SU-DHL-6 (cell line): ENCODE measurements around the gene PTPRN2.

ENCODE experiments used
- H2AFZ ChIP-seq: fragments of 200-600 bp; sonication (generic); 2 replicates; pipeline ENCODE4 v1.6.1; 2014; ENCODE audit warnings: low read depth, mild to moderate bottlenecking, moderate library complexity, mixed read lengths, antibody characterized with exemption, low read length; ENCODE audit not compliant: severe bottlenecking
- H3F3A ChIP-seq: fragments of 200-600 bp; shearing (Covaris generic); 2 replicates; pipeline ENCODE4 v1.6.0; 2016; ENCODE audit warnings: antibody characterized with exemption, mild to moderate bottlenecking; ENCODE audit not compliant: insufficient read depth
- H3K27ac ChIP-seq: fragments of 200-600 bp; sonication (generic); 2 replicates; pipeline ENCODE4 v1.5.1; 2016; ENCODE audit warnings: low read depth, mild to moderate bottlenecking, low read length, moderate library complexity, mixed read lengths
- H3K27me3 ChIP-seq: fragments of 200-600 bp; sonication (generic), shearing (Covaris generic); 2 replicates; pipeline ENCODE4 v1.6.0; 2014; ENCODE audit warnings: mild to moderate bottlenecking, low read length
- H3K36me3 ChIP-seq: fragments of 200-600 bp; sonication (generic); 2 replicates; pipeline ENCODE4 v1.6.1; 2014; ENCODE audit warnings: mild to moderate bottlenecking, low read length, mixed read lengths
- H3K4me2 ChIP-seq: fragments of 300-600, 200-600 bp; shearing (Covaris generic), sonication (generic); 2 replicates; pipeline ENCODE4 v1.6.0; 2014; ENCODE audit warnings: low read length, low read depth, mild to moderate bottlenecking; ENCODE audit not compliant: poor library complexity, severe bottlenecking
- H3K4me3 ChIP-seq: fragments of 200-600 bp; sonication (generic); 2 replicates; pipeline ENCODE4 v1.5.1; 2014; ENCODE audit warnings: antibody characterized with exemption, low read length, mild to moderate bottlenecking, mixed read lengths; ENCODE audit not compliant: insufficient read depth, poor library complexity, severe bottlenecking
- H3K79me2 ChIP-seq: fragments of 200-600 bp; sonication (generic); 2 replicates; pipeline ENCODE4 v1.6.1; 2014; ENCODE audit warnings: mild to moderate bottlenecking, low read length, moderate library complexity; ENCODE audit not compliant: insufficient read depth
- H3K9ac ChIP-seq: fragments of 200-600 bp; sonication (generic); 2 replicates; pipeline ENCODE4 v1.7.0; 2014; ENCODE audit warnings: mild to moderate bottlenecking, low read length
- H3K9me2 ChIP-seq: fragments of 200-600 bp; sonication (generic); replicated peaks from 2 replicates; pipeline ENCODE4 v1.6.1; 2014; ENCODE audit warnings: low read length; ENCODE audit not compliant: insufficient read depth
- H3K9me3 ChIP-seq: fragments of 200-600 bp; sonication (generic); 2 replicates; pipeline ENCODE4 v1.6.1; 2014; ENCODE audit warnings: low read length, mixed read lengths; ENCODE audit not compliant: insufficient read depth
- H4K20me1 ChIP-seq: fragments of 200-600 bp; sonication (generic); 2 replicates; pipeline ENCODE4 v1.6.1; 2014; ENCODE audit warnings: low read depth, mild to moderate bottlenecking, antibody characterized with exemption, low read length, moderate library complexity, mixed read lengths
- CTCF ChIP-seq: fragments of 200-600 bp; sonication (generic); IDR thresholded peaks from one replicate; pipeline ENCODE4 v1.5.1; 2017; ENCODE audit warnings: antibody characterized with exemption, mild to moderate bottlenecking, low read length, moderate library complexity; ENCODE audit not compliant: insufficient read depth, poor library complexity, severe bottlenecking
- EZH2phosphoT487 ChIP-seq: fragments of 200-600 bp; sonication (generic), shearing (Covaris generic); conservative IDR thresholded peaks from 2 replicates; pipeline ENCODE4 v1.6.1; 2018; ENCODE audit warnings: mild to moderate bottlenecking, antibody characterized with exemption, low read length, moderate library complexity, mixed read lengths

PTPRN2 gene

DNA sequence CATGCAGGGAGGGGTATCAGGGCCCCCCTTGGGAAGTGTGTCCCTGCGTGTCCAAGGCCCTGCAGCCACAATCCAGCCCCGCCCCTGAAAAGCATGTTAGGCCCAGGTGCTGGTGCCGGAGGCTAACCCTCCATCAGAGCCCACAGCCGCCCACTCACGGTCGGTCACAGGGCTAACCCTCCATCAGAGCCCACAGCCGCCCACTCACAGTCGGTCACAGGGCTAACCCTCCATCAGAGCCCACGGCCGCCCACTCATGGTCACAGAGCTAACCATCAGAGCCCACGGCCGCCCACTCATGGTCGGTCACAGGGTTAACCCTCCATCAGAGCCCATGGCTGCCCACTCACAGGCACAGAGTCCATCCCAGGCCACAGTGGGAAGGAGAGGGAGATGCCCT is 824.8 kb downstream of the PTPRN2 start:
- no peaks in the 10 kb centered on the region for H3K9me3 ChIP-seq
- H3K4me3 ChIP-seq = no peak overlapping the region
- no peaks in the 10 kb centered on the region for H3K79me2 ChIP-seq
- H3K9ac ChIP-seq = no peak overlapping the region
- H3K36me3 ChIP-seq = no peaks in the 10 kb centered on the region
- no peak overlapping the region for H3K4me2 ChIP-seq
- H2AFZ ChIP-seq = no peak overlapping the region
- H3F3A ChIP-seq = no peaks in the 10 kb centered on the region
- H4K20me1 ChIP-seq = no peaks in the 10 kb centered on the region
- TF ChIP-seq EZH2phosphoT487 = no peak
- TF ChIP-seq CTCF = no peak
- no peaks in the 10 kb centered on the region for H3K27me3 ChIP-seq
- no peak overlapping the region for H3K27ac ChIP-seq
- H3K9me2 ChIP-seq = no peaks in the 10 kb centered on the region

GRCh38 chr7:157760004-157760730 is 827.5 kb downstream of the PTPRN2 start:
- H3K27ac ChIP-seq = no peak overlapping the region
- no peaks in the 10 kb centered on the region for H3K79me2 ChIP-seq
- H3K36me3 ChIP-seq = no peaks in the 10 kb centered on the region
- no peak overlapping the region for H3K4me3 ChIP-seq
- no peaks in the 10 kb centered on the region for H3K9me3 ChIP-seq
- H2AFZ ChIP-seq = no peak overlapping the region
- no peaks in the 10 kb centered on the region for H3F3A ChIP-seq
- no peaks in the 10 kb centered on the region for H4K20me1 ChIP-seq
- H3K27me3 ChIP-seq = no peaks in the 10 kb centered on the region
- no peak overlapping the region for H3K4me2 ChIP-seq
- no peaks in the 10 kb centered on the region for H3K9me2 ChIP-seq
- no peak overlapping the region for H3K9ac ChIP-seq
- TF ChIP-seq EZH2phosphoT487 = no peak
- TF ChIP-seq CTCF = no peak

DNA sequence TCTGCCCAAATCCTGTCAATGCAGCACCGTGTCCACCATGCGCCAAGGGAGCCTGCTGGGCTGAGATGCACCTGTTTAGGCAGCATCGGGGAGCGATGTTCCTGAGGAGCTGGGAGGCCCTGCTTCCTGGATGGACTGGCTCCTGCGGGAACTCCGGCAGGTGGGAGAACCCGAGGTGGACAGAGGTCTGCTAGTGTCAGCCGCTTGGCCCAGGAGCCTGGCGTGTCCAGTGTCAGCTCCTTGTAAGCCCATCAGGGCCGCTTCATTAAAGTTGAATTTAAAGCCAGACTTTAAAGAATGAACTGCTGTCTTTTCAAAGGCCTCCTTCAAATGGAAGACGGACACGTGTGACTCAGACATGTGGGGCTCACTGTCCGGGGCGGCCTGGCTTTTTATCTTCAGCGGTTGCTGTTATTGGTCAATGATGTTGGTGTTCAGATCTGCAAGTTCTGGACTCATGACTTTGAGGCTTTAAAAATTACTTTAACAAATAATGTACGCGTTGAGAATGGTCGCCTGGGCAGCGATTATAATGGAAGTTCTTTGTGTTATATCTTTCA is 828.3 kb downstream of the PTPRN2 start:
- no peak overlapping the region for H3K4me3 ChIP-seq
- H4K20me1 ChIP-seq = no peaks in the 10 kb centered on the region
- no peaks in the 10 kb centered on the region for H3K36me3 ChIP-seq
- no peak overlapping the region for H3K4me2 ChIP-seq
- no peaks in the 10 kb centered on the region for H3K9me3 ChIP-seq
- H3K27ac ChIP-seq = no peak overlapping the region
- no peak overlapping the region for H2AFZ ChIP-seq
- TF ChIP-seq CTCF = no peak
- TF ChIP-seq EZH2phosphoT487 = no peak
- H3K9ac ChIP-seq = no peak overlapping the region
- no peaks in the 10 kb centered on the region for H3K79me2 ChIP-seq
- H3K9me2 ChIP-seq = no peaks in the 10 kb centered on the region
- no peaks in the 10 kb centered on the region for H3K27me3 ChIP-seq
- H3F3A ChIP-seq = no peaks in the 10 kb centered on the region
